Measurements from ENCODE around the gene MCF2L. TPM values are rescaled to one million over a fixed set of nuclear protein-coding genes. Genes with fewer than 3 reads are reported as not detected.

Gene MCF2L
- total RNA-seq, 1 donor from 2014 or later = 90.0 TPM

- no peak for DNase-seq (ENCODE audit: low spot score, unreplicated experiment)
- Mint-ChIP-seq H3K4me3 (ENCODE audit: low read depth) (no peak overlapping the region), H3K4me1 (ENCODE audit: low read depth) (peaks cover 1% of the 10 kb centered on the region), H3K27ac (no peak overlapping the region), H3K36me3 (ENCODE audit: insufficient read depth) (no peaks in the 10 kb centered on the region), H3K27me3 (no peaks in the 10 kb centered on the region), H3K9me3 (ENCODE audit: low read depth) (no peaks in the 10 kb centered on the region)
- no peak for TF ChIP-seq CTCF (IDR thresholded peaks at IDR 0.05; ENCODE audit: unreplicated experiment)
Measured at GRCh38 chr13:112977525-112977924, 8.5 kb downstream of the MCF2L start.

- no peaks in the 10 kb centered on the region for H3K9me3 Mint-ChIP-seq (ENCODE audit: low read depth)
- no peak for DNase-seq (ENCODE audit: low spot score, unreplicated experiment)
- no peaks in the 10 kb centered on the region for H3K27me3 Mint-ChIP-seq
- no peak overlapping the region for H3K4me3 Mint-ChIP-seq (ENCODE audit: low read depth)
- peaks cover 3% of the 10 kb centered on the region for H3K4me1 Mint-ChIP-seq (ENCODE audit: low read depth)
- TF ChIP-seq CTCF (IDR thresholded peaks at IDR 0.05; ENCODE audit: unreplicated experiment) = no peak
- no peaks in the 10 kb centered on the region for H3K36me3 Mint-ChIP-seq (ENCODE audit: insufficient read depth)
- no peak overlapping the region for H3K27ac Mint-ChIP-seq
Measured at GRCh38 chr13:112978561-112979405, 9.8 kb downstream of the MCF2L start.

- no peaks in the 10 kb centered on the region for H3K27me3 Mint-ChIP-seq
- H3K4me3 Mint-ChIP-seq (ENCODE audit: low read depth) = no peak overlapping the region
- peaks cover 5% of the 10 kb centered on the region for H3K4me1 Mint-ChIP-seq (ENCODE audit: low read depth)
- H3K27ac Mint-ChIP-seq = no peak overlapping the region
- DNase-seq (ENCODE audit: low spot score, unreplicated experiment) = no peak
- no peaks in the 10 kb centered on the region for H3K9me3 Mint-ChIP-seq (ENCODE audit: low read depth)
- no peaks in the 10 kb centered on the region for H3K36me3 Mint-ChIP-seq (ENCODE audit: insufficient read depth)
- no peak for TF ChIP-seq CTCF (IDR thresholded peaks at IDR 0.05; ENCODE audit: unreplicated experiment)
Measured at GRCh38 chr13:112979406-112979902, 10.4 kb downstream of the MCF2L start.

- Mint-ChIP-seq H3K27ac (no peak overlapping the region), H3K27me3 (no peaks in the 10 kb centered on the region), H3K4me1 (ENCODE audit: low read depth) (peaks cover 12% of the 10 kb centered on the region), H3K36me3 (ENCODE audit: insufficient read depth) (no peaks in the 10 kb centered on the region), H3K4me3 (ENCODE audit: low read depth) (no peak overlapping the region), H3K9me3 (ENCODE audit: low read depth) (no peaks in the 10 kb centered on the region)
- no peak for DNase-seq (ENCODE audit: low spot score, unreplicated experiment)
- TF ChIP-seq CTCF (IDR thresholded peaks at IDR 0.05; ENCODE audit: unreplicated experiment) = no peak
Measured at GRCh38 chr13:112980434-112980833, 11.4 kb downstream of the MCF2L start.

- Mint-ChIP-seq H3K27me3 (no peaks in the 10 kb centered on the region), H3K9me3 (ENCODE audit: low read depth) (no peaks in the 10 kb centered on the region), H3K36me3 (ENCODE audit: insufficient read depth) (no peaks in the 10 kb centered on the region), H3K4me1 (ENCODE audit: low read depth) (peaks cover 20% of the 10 kb centered on the region), H3K27ac (no peak overlapping the region), H3K4me3 (ENCODE audit: low read depth) (no peak overlapping the region)
- TF ChIP-seq CTCF (IDR thresholded peaks at IDR 0.05; ENCODE audit: unreplicated experiment) = no peak
- no peak for DNase-seq (ENCODE audit: low spot score, unreplicated experiment)
Measured at GRCh38 chr13:112981451-112981850, 12.4 kb downstream of the MCF2L start.

Measured in progenitor cell of endocrine pancreas (in vitro differentiated cells).